ENCODE data around the gene MAP4K4. TPM values are rescaled to one million over a fixed set of nuclear protein-coding genes. Genes with fewer than 3 reads are reported as not detected.
A peak's percentile ranks its signal among the peaks of the same experiment; 100 is the strongest.

The MAP4K4 gene
- total RNA-seq, 1 experiment from 2014 or later: 133 TPM

GRCh38 chr2:101743288-101743687, 45.8 kb downstream of the MAP4K4 start:
- Histone ChIP-seq H3K27ac (ENCODE audit: low read length) (no peak overlapping the region), H3K9me2 (replicated peaks; ENCODE audit: low read length) (no peaks in the 10 kb centered on the region), H2AFZ (ENCODE audit: low read length) (no peak overlapping the region), H3K4me1 (ENCODE audit: insufficient read depth, low read length) (peaks cover 71% of the 10 kb centered on the region), H3F3A (ENCODE audit: low read length, unreplicated experiment) (peaks cover 14% of the 10 kb centered on the region), H3K4me2 (ENCODE audit: low read length) (no peak overlapping the region), H4K20me1 (ENCODE audit: low read length) (peaks cover 50% of the 10 kb centered on the region), H3K36me3 (ENCODE audit: low read depth, low read length) (0 out of 2 replicates have a peak, but pooled peaks cover 5% of the 10 kb centered on the region), H3K9me3 (ENCODE audit: low read length) (no peaks in the 10 kb centered on the region), H3K9ac (ENCODE audit: low read length) (no peak overlapping the region), H3K4me3 (ENCODE audit: low read length) (no peak overlapping the region), H3K79me2 (ENCODE audit: low read length) (peaks cover 97% of the 10 kb centered on the region), H3K27me3 (ENCODE audit: low read length) (no peaks in the 10 kb centered on the region)
- ATAC-seq (no peak), DNase-seq (no peak)
- no TSS peak for BruUV-seq (replicated peaks)
- intact Hi-C loops (cut with micrococcal nuclease): no loop called here
- ChIA-PET CTCF (no interaction called here), POLR2A (ENCODE audit: unreplicated experiment) (no interaction called here)
- TF ChIP-seq EZH2 (IDR thresholded peaks at IDR 0.05; ENCODE audit: low read length, unreplicated experiment): no peak
- no peak for TF ChIP-seq EZH2phosphoT487 (IDR thresholded peaks at IDR 0.05; ENCODE audit: borderline replicate concordance, low read length)
- TF ChIP-seq CTCF (conservative IDR thresholded peaks at IDR 0.05; ENCODE audit: low read depth, low read length): no peak

GRCh38 chr2:101744832-101745231, 47.3 kb downstream of the MAP4K4 start:
- no peaks in the 10 kb centered on the region for H3K9me3 ChIP-seq (ENCODE audit: low read length)
- POLR2A ChIA-PET (ENCODE audit: unreplicated experiment): interaction anchor here (0.5 to 1.0 kb wide), 3 partner anchors 44 to 228 kb away, joined by 3 to 6 read pairs (median 4); no protein-coding TSS in a partner anchor

More at GRCh38 chr2:101744832-101745231, 47.3 kb downstream of the MAP4K4 start:
- H3K36me3 ChIP-seq (ENCODE audit: low read depth, low read length): no peaks in the 10 kb centered on the region
- DNase-seq: no peak
- H2AFZ ChIP-seq (ENCODE audit: low read length): no peak overlapping the region
- peaks cover 14% of the 10 kb centered on the region for H3F3A ChIP-seq (ENCODE audit: low read length, unreplicated experiment)
- H3K27ac ChIP-seq (ENCODE audit: low read length): 0 out of 2 replicates have a peak overlapping the region, but pooled peaks have one; percentile 27
- BruUV-seq (replicated peaks): no TSS peak
- H3K79me2 ChIP-seq (ENCODE audit: low read length): peaks cover 84% of the 10 kb centered on the region
- CTCF ChIA-PET: interaction anchor here (1.2 kb wide), 1 partner anchor 86 kb away, joined by 3 read pairs; no protein-coding TSS in a partner anchor
- H3K4me3 ChIP-seq (ENCODE audit: low read length): no peak overlapping the region
- ATAC-seq: no peak
- H3K4me2 ChIP-seq (ENCODE audit: low read length): peak overlapping the region; percentile 82; the same call in 1 of the 2 replicates
- H3K9me2 ChIP-seq (replicated peaks; ENCODE audit: low read length): no peaks in the 10 kb centered on the region
- intact Hi-C loops (cut with micrococcal nuclease): no loop called here
- peaks cover 35% of the 10 kb centered on the region for H4K20me1 ChIP-seq (ENCODE audit: low read length)
- no peaks in the 10 kb centered on the region for H3K27me3 ChIP-seq (ENCODE audit: low read length)
- TF ChIP-seq CTCF (conservative IDR thresholded peaks at IDR 0.05; ENCODE audit: low read depth, low read length): no peak
- TF ChIP-seq EZH2phosphoT487 (IDR thresholded peaks at IDR 0.05; ENCODE audit: borderline replicate concordance, low read length): no peak
- no peak for TF ChIP-seq EZH2 (IDR thresholded peaks at IDR 0.05; ENCODE audit: low read length, unreplicated experiment)
- no peak overlapping the region for H3K9ac ChIP-seq (ENCODE audit: low read length)
- peaks cover 61% of the 10 kb centered on the region for H3K4me1 ChIP-seq (ENCODE audit: insufficient read depth, low read length)

All from PC-3 (cell line).